Activated T-cell treated with anti-CD3 and anti-CD28 coated beads for 4 hours (primary cell): ENCODE results near the gene PI16.

Source experiments
- DNase-seq: peaks from one replicate; pipeline ENCODE4 v3.0.0-alpha.2; 2020

PI16 gene

GRCh38 chr6:37005827-37006567 is 51.5 kb downstream of the PI16 start:
- no peak for DNase-seq

GRCh38 chr6:37006793-37007339 is 52.3 kb downstream of the PI16 start:
- DNase-seq = no peak

GRCh38 chr6:37007340-37008043 is 53.0 kb downstream of the PI16 start:
- no peak for DNase-seq

- no peak for DNase-seq
Measured at GRCh38 chr6:37008484-37009465, 54.2 kb downstream of the PI16 start.

GRCh38 chr6:37010402-37010892 is 55.9 kb downstream of the PI16 start:
- DNase-seq = no peak

- no peak for DNase-seq
Measured at GRCh38 chr6:37011656-37012378, 57.3 kb downstream of the PI16 start.

GRCh38 chr6:37013516-37014491 is 59.3 kb downstream of the PI16 start:
- no peak for DNase-seq
